Type B pancreatic cell (in vitro differentiated cells): Measurements from ENCODE around the gene MTRF1. TPM values are rescaled to one million over a fixed set of nuclear protein-coding genes. Genes with fewer than 3 reads are reported as not detected.

ENCODE experiments used
- DNase-seq: peaks from one replicate; pipeline ENCODE4 v3.0.0; 2021; ENCODE audit warnings: mixed read lengths; ENCODE audit not compliant: unreplicated experiment; ENCODE audit errors: extremely low spot score
- H3K27ac Mint-ChIP-seq: 2 replicates; pipeline ENCODE4 v1.8.0; 2021; ENCODE audit warnings: mild to moderate bottlenecking, mixed read lengths
- H3K27me3 Mint-ChIP-seq: 2 replicates; pipeline ENCODE4 v1.8.0; 2021; ENCODE audit warnings: mixed read lengths
- H3K36me3 Mint-ChIP-seq: 2 replicates; pipeline ENCODE4 v1.8.0; 2021; ENCODE audit warnings: mixed read lengths
- H3K4me1 Mint-ChIP-seq: one replicate; pipeline ENCODE4 v1.8.0; 2021; ENCODE audit warnings: mixed read lengths; ENCODE audit not compliant: unreplicated experiment
- H3K4me3 Mint-ChIP-seq: 2 replicates; pipeline ENCODE4 v1.8.0; 2021; ENCODE audit warnings: mild to moderate bottlenecking, mixed read lengths
- H3K9me3 Mint-ChIP-seq: 2 replicates; pipeline ENCODE4 v1.8.0; 2021; ENCODE audit warnings: mixed read lengths
- CTCF ChIP-seq: fragments of 200-600 bp; sonication (generic); conservative IDR thresholded peaks from 2 replicates; pipeline ENCODE4 v1.5.0; 2021; ENCODE audit warnings: antibody characterized with exemption, mild to moderate bottlenecking
- total RNA-seq: library from RNA; stranded (reverse); gene quantifications from 2 replicates; pipeline ENCODE4 v1.2.1, GENCODE V29; 2021; ENCODE audit warnings: low replicate concordance

The MTRF1 gene
- total RNA-seq, 1 donor from 2014 or later, result 18.2 TPM

DNA sequence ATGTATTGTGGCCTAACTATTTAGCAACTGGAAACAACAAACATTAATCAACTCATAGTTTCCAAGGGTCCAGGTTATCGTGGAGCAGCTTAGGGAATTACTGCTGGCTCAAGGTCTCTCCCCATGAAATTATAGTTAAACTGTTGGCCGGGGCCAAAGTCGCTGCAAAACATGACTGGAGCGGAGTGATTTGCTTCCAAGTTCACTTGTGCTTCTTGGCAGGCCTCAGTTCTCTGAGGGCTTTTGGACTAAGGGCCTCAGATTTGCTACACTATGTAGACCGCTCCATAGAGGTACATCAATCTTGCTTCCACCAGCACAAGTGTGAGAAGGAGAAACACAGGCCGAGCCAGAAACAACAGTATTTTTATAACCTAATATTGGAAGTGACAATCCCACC is 59.6 kb downstream of the MTRF1 start:
- Mint-ChIP-seq H3K9me3 (peaks cover 5% of the 10 kb centered on the region), H3K4me3 (no peak overlapping the region), H3K27ac (no peak overlapping the region), H3K4me1 (no peaks in the 10 kb centered on the region), H3K36me3 (no peaks in the 10 kb centered on the region), H3K27me3 (no peaks in the 10 kb centered on the region)
- no peak for DNase-seq
- TF ChIP-seq CTCF, result no peak

DNA sequence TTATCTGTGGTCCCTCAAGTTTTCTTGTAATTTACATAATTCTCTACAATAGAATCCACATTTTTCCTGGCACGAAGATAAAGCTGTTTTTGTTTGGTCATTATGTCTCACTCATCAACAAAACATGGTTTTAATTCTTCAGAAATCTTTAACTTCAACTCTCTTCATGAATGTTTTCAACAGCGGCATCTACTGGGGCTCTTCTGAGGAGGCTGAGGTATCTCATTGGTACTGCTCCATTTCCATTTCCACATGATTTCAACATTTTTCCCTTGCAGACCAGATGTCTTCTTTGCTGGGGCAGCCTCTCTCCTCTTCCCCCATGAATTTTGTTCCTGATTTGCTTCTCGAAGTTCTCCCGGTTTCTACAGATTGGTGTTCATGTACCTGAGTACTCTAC is 63.2 kb downstream of the MTRF1 start:
- no peak for DNase-seq
- Mint-ChIP-seq H3K4me1 (no peaks in the 10 kb centered on the region), H3K36me3 (no peaks in the 10 kb centered on the region), H3K4me3 (no peak overlapping the region), H3K9me3 (no peaks in the 10 kb centered on the region), H3K27me3 (no peaks in the 10 kb centered on the region), H3K27ac (no peak overlapping the region)
- no peak for TF ChIP-seq CTCF

GRCh38 chr13:41199526-41199925 is 63.9 kb downstream of the MTRF1 start:
- Mint-ChIP-seq H3K4me3 (no peak overlapping the region), H3K4me1 (peaks cover 2% of the 10 kb centered on the region), H3K9me3 (no peaks in the 10 kb centered on the region), H3K36me3 (no peaks in the 10 kb centered on the region), H3K27ac (no peak overlapping the region), H3K27me3 (no peaks in the 10 kb centered on the region)
- no peak for TF ChIP-seq CTCF
- no peak for DNase-seq

GRCh38 chr13:41199079-41199478 is 64.3 kb downstream of the MTRF1 start:
- Mint-ChIP-seq H3K27me3 (no peaks in the 10 kb centered on the region), H3K36me3 (peaks cover 3% of the 10 kb centered on the region), H3K27ac (no peak overlapping the region), H3K4me3 (no peak overlapping the region), H3K4me1 (peaks cover 6% of the 10 kb centered on the region), H3K9me3 (no peaks in the 10 kb centered on the region)
- TF ChIP-seq CTCF, result no peak
- no peak for DNase-seq

GRCh38 chr13:41196620-41197019 is 66.8 kb downstream of the MTRF1 start:
- no peak for TF ChIP-seq CTCF
- H3K4me3 Mint-ChIP-seq, result no peak overlapping the region
- H3K27me3 Mint-ChIP-seq, result no peaks in the 10 kb centered on the region
- H3K4me1 Mint-ChIP-seq, result peaks cover 16% of the 10 kb centered on the region
- H3K9me3 Mint-ChIP-seq, result no peaks in the 10 kb centered on the region
- DNase-seq, result no peak
- no peak overlapping the region for H3K27ac Mint-ChIP-seq
- peaks cover 19% of the 10 kb centered on the region for H3K36me3 Mint-ChIP-seq

- Mint-ChIP-seq H3K27me3 (no peaks in the 10 kb centered on the region), H3K27ac (no peak overlapping the region), H3K4me1 (peaks cover 16% of the 10 kb centered on the region), H3K36me3 (peaks cover 20% of the 10 kb centered on the region), H3K4me3 (peak overlapping the region; percentile 14), H3K9me3 (no peaks in the 10 kb centered on the region)
- DNase-seq, result no peak
- TF ChIP-seq CTCF, result no peak
Measured at GRCh38 chr13:41196011-41196410, 67.4 kb downstream of the MTRF1 start.
